ENCODE data around the gene SHISAL2A. TPM values are rescaled to one million over a fixed set of nuclear protein-coding genes. Genes with fewer than 3 reads are reported as not detected.

The SHISAL2A gene
- total and polyA plus RNA-seq, 2 of the 13 experiments (the other 11 are each of a cell fraction or from before 2014, with no cell fraction given) = not detected

GRCh38 chr1:52629667-52630066 lies 3.3 kb upstream of the SHISAL2A start:
- Histone ChIP-seq H3K4me2 (ENCODE audit: low read depth, low read length) (peak overlapping the region; percentile 80), H3K9me3 (ENCODE audit: low read length) (no peaks in the 10 kb centered on the region), H3K36me3 (replicated peaks in 1 of 2; ENCODE audit: control insufficient read depth in 1 of 2, insufficient read depth in 2 of 2, low read length in 2 of 2) (no peaks in the 10 kb centered on the region), H3K4me3 (replicated peaks in 1 of 3; ENCODE audit: insufficient read depth in 1 of 3, low read depth in 2 of 3, low read length in 3 of 3) (peak overlapping the region in 1 of 3 experiments; percentile 57; a peak in 2 of 6 replicates), H2AFZ (ENCODE audit: low read length) (no peak overlapping the region), H3K9ac (ENCODE audit: insufficient read depth, low read depth, low read length) (no peak overlapping the region), H3K27me3 (ENCODE audit: control insufficient read depth in 1 of 2, insufficient read depth in 2 of 2, low read length in 2 of 2) (peaks cover 2 to 7% of the 10 kb centered on the region in 2 experiments; a peak in 2 of 5 replicates), H4K20me1 (ENCODE audit: insufficient read depth, low read length) (no peaks in the 10 kb centered on the region), H3K79me2 (ENCODE audit: insufficient read depth, low read length) (no peaks in the 10 kb centered on the region), H3K27ac (ENCODE audit: extremely low read length, insufficient read depth, low read length) (no peak overlapping the region), H3K4me1 (ENCODE audit: insufficient read depth, low read length) (peaks cover 41% of the 10 kb centered on the region)
- no TSS peak for BruUV-seq (replicated peaks)
- no peak for TF ChIP-seq ZNF160 (CRISPR knock-in tag; IDR thresholded peaks at IDR 0.05)
- no peak for TF ChIP-seq USF2 (IDR thresholded peaks at IDR 0.05; ENCODE audit: low read depth, low read length)
- TF ChIP-seq USF2 (CRISPR knock-in tag; IDR thresholded peaks at IDR 0.05; ENCODE audit: borderline replicate concordance) = peak; percentile 12; the same call in 1 of the 2 replicates
- no peak for TF ChIP-seq WIZ (CRISPR knock-in tag; IDR thresholded peaks at IDR 0.05)
- TF ChIP-seq ZNF501 (CRISPR knock-in tag; IDR thresholded peaks at IDR 0.05) = peak; percentile 2; the same call in 1 of the 2 replicates
- TF ChIP-seq SAP130 (CRISPR knock-in tag; IDR thresholded peaks at IDR 0.05; ENCODE audit: low read depth) = 0 out of 2 replicates have a peak, but pooled peaks have one; percentile 2
- TF ChIP-seq ZNF629 (CRISPR knock-in tag; conservative IDR thresholded peaks at IDR 0.05) = peak; percentile 96
- TF ChIP-seq KLF6 (CRISPR knock-in tag; IDR thresholded peaks at IDR 0.05) = no peak
- TF ChIP-seq ZMYM3 (CRISPR knock-in tag; IDR thresholded peaks at IDR 0.05) = peak; percentile 88
- no peak for TF ChIP-seq HDAC6 (IDR thresholded peaks at IDR 0.05; ENCODE audit: low read depth, low read length)
- peak; percentile 95 for TF ChIP-seq CHD4 (IDR thresholded peaks at IDR 0.05; ENCODE audit: borderline replicate concordance, low read length)
- TF ChIP-seq UBTF (CRISPR knock-in tag; IDR thresholded peaks at IDR 0.05) = 0 out of 2 replicates have a peak, but pooled peaks have one; percentile 14
- no peak for TF ChIP-seq ZNF430 (CRISPR knock-in tag; IDR thresholded peaks at IDR 0.05)
- TF ChIP-seq KDM1A (CRISPR knock-in tag; IDR thresholded peaks at IDR 0.05) = peak; percentile 59; the same call in 1 of the 2 replicates
- no peak for FAIRE-seq
- ChIA-PET CTCF (ENCODE audit: low intra/inter-chr PET ratio, low total read pairs) (no interaction called here), POLR2A (no interaction called here)
- no peak for DNase-seq (ENCODE audit: low spot score)
- intact Hi-C loops (cut with micrococcal nuclease; ENCODE audit: unreplicated experiment) (no loop called here), in situ Hi-C loops (cut with HindIII; ENCODE audit: extremely low pct_ligation_motif_present, low pct_unique_long_range_greater_than_20kb) (no loop called here)
- 65% methylated on average over 2 of the region's 2 CpGs for WGBS (ENCODE audit: low lambda C conversion rate)
- no peak; the same call in 2 of the 3 replicates for ATAC-seq

Measured in HepG2 (cell line).